HEK293T (cell line): ENCODE results near the gene DTNBP1.

Source experiments
- BHLHE40 ChIP-seq: fragments of 450-650 bp; IDR thresholded peaks from 2 replicates; pipeline ENCODE4 v1.6.1; 2016; ENCODE audit warnings: mild to moderate bottlenecking, moderate library complexity, borderline replicate concordance
- CTBP1 ChIP-seq: fragments of 450-650 bp; IDR thresholded peaks from 2 replicates; pipeline ENCODE4 v1.6.1; 2016; ENCODE audit warnings: borderline replicate concordance
- ELF4 ChIP-seq: fragments of 450-650 bp; IDR thresholded peaks from 2 replicates; pipeline ENCODE4 v1.6.1; 2017; ENCODE audit warnings: antibody characterized with exemption
- FOXA1 ChIP-seq: fragments of 450-650 bp; IDR thresholded peaks from 2 replicates; pipeline ENCODE4 v1.6.1; 2016; ENCODE audit warnings: mild to moderate bottlenecking
- FOXM1 ChIP-seq: fragments of 450-650 bp; IDR thresholded peaks from 2 replicates; pipeline ENCODE4 v1.6.1; 2017; ENCODE audit warnings: mild to moderate bottlenecking, borderline replicate concordance
- HDGF ChIP-seq: fragments of 450-650 bp; IDR thresholded peaks from 2 replicates; pipeline ENCODE4 v1.6.1; 2017; ENCODE audit warnings: antibody characterized with exemption, borderline replicate concordance
- L3MBTL2 ChIP-seq: fragments of 450-650 bp; conservative IDR thresholded peaks from 2 replicates; pipeline ENCODE4 v1.6.1; 2016; ENCODE audit warnings: mild to moderate bottlenecking
- LEF1 ChIP-seq: fragments of 450-650 bp; IDR thresholded peaks from 2 replicates; pipeline ENCODE4 v1.6.1; 2017; ENCODE audit warnings: mild to moderate bottlenecking, borderline replicate concordance
- PKNOX1 ChIP-seq: fragments of 450-650 bp; IDR thresholded peaks from 2 replicates; pipeline ENCODE4 v1.6.1; 2016
- SP1 ChIP-seq: fragments of 450-650 bp; IDR thresholded peaks from 2 replicates; pipeline ENCODE4 v1.6.1; 2017
- SUZ12 ChIP-seq: fragments of 450-650 bp; IDR thresholded peaks from 2 replicates; pipeline ENCODE4 v1.6.1; 2016; ENCODE audit warnings: mild to moderate bottlenecking
- TARDBP ChIP-seq: fragments of 450-650 bp; IDR thresholded peaks from 2 replicates; pipeline ENCODE4 v1.6.1; 2016
- ZNF384 ChIP-seq: fragments of 450-650 bp; IDR thresholded peaks from 2 replicates; pipeline ENCODE4 v1.6.1; 2016

GRCh38 chr6:15619330-15619729 is 43.5 kb downstream of the DTNBP1 start:
- TF ChIP-seq FOXM1 (no peak), BHLHE40 (no peak), SP1 (no peak), CTBP1 (no peak), HDGF (no peak), TARDBP (no peak), FOXA1 (no peak), ELF4 (no peak), L3MBTL2 (no peak), SUZ12 (no peak), PKNOX1 (no peak), ZNF384 (no peak), LEF1 (no peak)
